Mesodermal cell (in vitro differentiated cells): Measurements from ENCODE around the gene HSP90B1.
A peak's percentile ranks its signal among the peaks of the same experiment; 100 is the strongest.

Experiments
- H3K27ac ChIP-seq: 2 replicates; pipeline ENCODE4 v1.7.0; 2013; ENCODE audit warnings: mild to moderate bottlenecking, low read depth, low read length, moderate library complexity; ENCODE audit not compliant: severe bottlenecking
- H3K36me3 ChIP-seq: 2 replicates; pipeline ENCODE4 v1.7.1; 2013; ENCODE audit warnings: mild to moderate bottlenecking, low read length, moderate library complexity; ENCODE audit not compliant: control insufficient read depth, insufficient read depth
- H3K4me1 ChIP-seq: one replicate; pipeline ENCODE4 v1.7.1; 2013; ENCODE audit warnings: mild to moderate bottlenecking, low read length; ENCODE audit not compliant: insufficient read depth, control insufficient read depth, poor library complexity, severe bottlenecking
- H3K4me3 ChIP-seq: 2 replicates; pipeline ENCODE4 v1.7.0; 2013; ENCODE audit warnings: low read length, control low read depth, mild to moderate bottlenecking; ENCODE audit not compliant: insufficient read depth, poor library complexity, severe bottlenecking; ENCODE audit errors: extremely low read depth
- H3K9me3 ChIP-seq: 2 replicates; pipeline ENCODE4 v1.7.1; 2013; ENCODE audit warnings: mild to moderate bottlenecking, low read length, moderate library complexity; ENCODE audit not compliant: control insufficient read depth
- WGBS, 2 experiments: methylation state at CpG; one replicate each; pipeline ENCODE4 v1.1.5; 2013; ENCODE audit warnings: missing lambda C conversion rate in 2 of 2; ENCODE audit not compliant: insufficient coverage in 2 of 2; 5-methylcytosine and 5-hydroxymethylcytosine counted together

Gene HSP90B1

DNA sequence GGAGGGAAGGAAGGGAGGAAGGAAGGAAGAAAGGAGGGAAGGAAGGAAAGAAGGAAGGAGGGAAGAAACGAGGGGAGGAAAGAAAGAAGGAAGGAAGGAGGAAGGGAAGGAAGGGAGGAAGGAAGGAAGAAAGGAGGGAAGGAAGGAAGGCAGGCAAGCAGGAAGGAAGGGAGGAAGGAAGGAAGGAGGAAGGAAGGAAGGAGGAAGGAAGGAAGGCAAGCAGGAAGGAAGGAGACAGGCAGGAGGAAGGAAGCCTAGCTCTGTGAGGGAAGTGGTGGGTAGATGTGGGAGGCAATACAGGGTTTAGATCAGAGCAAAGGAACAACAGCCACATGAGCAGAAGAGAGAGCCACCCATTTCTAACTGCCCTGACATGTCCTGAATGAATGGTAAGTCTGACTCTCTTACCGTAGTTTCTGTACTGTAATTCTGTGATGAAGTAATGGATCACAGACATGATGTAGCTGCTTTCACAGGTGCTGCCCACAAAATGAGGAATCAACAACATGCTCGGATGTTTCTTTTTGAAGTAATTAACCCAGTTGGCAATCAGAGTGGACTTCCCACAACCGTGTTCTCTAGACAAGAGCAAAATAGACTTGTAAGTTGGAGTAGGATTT is 24.4 kb upstream of the HSP90B1 start:
- H3K4me3 ChIP-seq = no peak overlapping the region

GRCh38 chr12:103908246-103908541 is 22.0 kb upstream of the HSP90B1 start:
- no peaks in the 10 kb centered on the region for H3K9me3 ChIP-seq
- H3K27ac ChIP-seq = no peak overlapping the region
- H3K4me1 ChIP-seq = peaks cover 13% of the 10 kb centered on the region
- H3K36me3 ChIP-seq = no peaks in the 10 kb centered on the region
- H3K4me3 ChIP-seq = no peak overlapping the region

More for the DNA sequence above, 24.4 kb upstream of the HSP90B1 start:
- Histone ChIP-seq H3K4me1 (peaks cover 13% of the 10 kb centered on the region), H3K36me3 (no peaks in the 10 kb centered on the region), H3K27ac (no peak overlapping the region), H3K9me3 (no peaks in the 10 kb centered on the region)
- 88 to 93% methylated on average over 3 to 4 of the region's 4 CpGs for WGBS, 2 experiments

- Histone ChIP-seq H3K36me3 (no peaks in the 10 kb centered on the region), H3K9me3 (no peaks in the 10 kb centered on the region), H3K4me1 (peaks cover 13% of the 10 kb centered on the region), H3K4me3 (no peak overlapping the region), H3K27ac (no peak overlapping the region)
- WGBS, 2 experiments = 60 to 74% methylated on average over 2 of the region's 2 CpGs
Observed at GRCh38 chr12:103908877-103909276, 21.3 kb upstream of the HSP90B1 start.

DNA sequence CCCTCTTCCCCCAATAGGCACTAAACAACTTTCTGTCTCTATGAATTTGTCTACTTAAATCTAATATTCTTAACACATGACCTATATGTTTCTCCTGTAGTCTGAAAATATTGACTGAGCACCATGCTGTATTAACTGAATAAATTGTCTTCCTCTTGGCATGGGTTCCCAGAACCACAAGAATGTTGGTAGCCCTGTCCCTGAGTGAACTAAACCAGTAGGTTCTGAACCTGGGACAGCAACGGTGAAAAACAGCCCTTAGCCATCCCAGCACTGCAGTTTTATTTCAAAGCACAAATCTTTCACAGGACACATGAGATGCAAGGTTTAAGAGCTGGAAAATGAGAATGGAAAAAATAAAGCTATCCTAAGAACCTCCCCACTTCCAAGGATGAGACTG is 20.4 kb upstream of the HSP90B1 start:
- 89% methylated on average over 1 of the region's 1 CpG; no CpG with 5 or more reads in 1 of the 2 experiments for WGBS, 2 experiments

DNA sequence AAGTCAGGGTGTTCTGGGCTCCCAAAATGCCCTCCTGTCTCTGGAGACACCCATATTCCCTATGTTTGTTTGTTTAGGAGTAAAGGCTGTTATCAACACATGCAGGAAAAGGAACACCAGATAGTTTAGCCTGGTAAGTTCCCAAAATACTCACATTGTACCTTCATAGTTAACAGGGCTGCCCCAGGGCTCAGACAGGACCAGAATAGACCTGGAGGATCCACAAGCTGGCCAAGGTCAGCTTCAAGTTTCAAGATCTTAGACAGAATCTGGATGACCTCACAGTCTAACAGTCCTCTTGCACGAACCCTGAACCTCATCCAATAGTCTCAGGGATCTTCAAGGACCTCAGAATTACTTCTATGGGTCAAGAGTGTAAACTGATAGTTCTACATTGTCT is 18.1 kb upstream of the HSP90B1 start:
- Histone ChIP-seq H3K4me1 (peaks cover 13% of the 10 kb centered on the region), H3K4me3 (no peak overlapping the region), H3K27ac (no peak overlapping the region), H3K36me3 (no peaks in the 10 kb centered on the region), H3K9me3 (no peaks in the 10 kb centered on the region)
- 80% methylated on average over 1 of the region's 1 CpG; no CpG with 5 or more reads in 1 of the 2 experiments for WGBS, 2 experiments

More for the DNA sequence above, 20.4 kb upstream of the HSP90B1 start:
- Histone ChIP-seq H3K4me3 (no peak overlapping the region), H3K27ac (no peak overlapping the region), H3K36me3 (no peaks in the 10 kb centered on the region), H3K9me3 (no peaks in the 10 kb centered on the region), H3K4me1 (peaks cover 13% of the 10 kb centered on the region)

DNA sequence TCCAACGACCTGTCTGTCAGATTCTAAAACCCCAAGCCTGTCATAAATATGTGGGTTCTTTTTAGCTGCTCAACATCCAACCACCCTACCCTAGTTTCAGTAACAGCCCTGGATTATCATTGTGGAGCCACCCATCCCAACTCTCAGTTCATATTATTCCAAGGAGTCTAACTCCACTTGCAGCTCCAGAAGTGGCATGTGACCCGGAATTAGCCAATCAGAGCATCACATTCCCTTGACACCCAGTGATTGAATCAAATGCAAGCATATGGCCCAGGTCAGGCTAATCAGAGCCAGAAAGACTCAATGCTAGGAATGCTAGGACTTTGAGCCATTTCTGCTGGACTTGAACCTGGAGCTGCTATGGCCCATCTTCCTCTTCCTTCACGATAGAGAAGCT is 17.1 kb upstream of the HSP90B1 start:
- 75 to 94% methylated on average over 2 to 3 of the region's 3 CpGs for WGBS, 2 experiments
- Histone ChIP-seq H3K27ac (no peak overlapping the region), H3K4me1 (peaks cover 13% of the 10 kb centered on the region), H3K9me3 (no peaks in the 10 kb centered on the region), H3K4me3 (no peak overlapping the region), H3K36me3 (no peaks in the 10 kb centered on the region)

DNA sequence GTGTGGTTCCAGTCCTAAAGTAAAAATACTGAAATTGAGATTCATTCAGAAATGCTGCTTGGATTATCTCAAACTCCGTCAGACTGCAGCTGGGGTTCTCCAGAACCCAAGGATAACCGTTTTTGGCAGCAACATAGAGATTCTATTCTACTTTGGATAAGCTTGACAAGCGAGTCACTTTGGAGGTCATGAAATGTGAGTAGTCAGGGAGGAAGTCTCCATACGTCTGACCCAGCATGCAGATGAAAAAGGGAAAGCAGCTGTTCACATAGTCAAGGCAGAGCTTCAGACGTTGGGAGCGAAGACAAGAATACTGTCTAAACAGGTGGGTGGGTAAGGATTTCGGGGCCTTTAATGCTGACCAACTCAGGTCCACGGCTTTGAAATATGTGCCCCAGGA is 14.9 kb upstream of the HSP90B1 start:
- Histone ChIP-seq H3K9me3 (no peaks in the 10 kb centered on the region), H3K4me3 (no peak overlapping the region), H3K36me3 (no peaks in the 10 kb centered on the region), H3K4me1 (peaks cover under 1% of the 10 kb centered on the region), H3K27ac (no peak overlapping the region)
- 79 to 83% methylated on average over 7 to 8 of the region's 8 CpGs for WGBS, 2 experiments

DNA sequence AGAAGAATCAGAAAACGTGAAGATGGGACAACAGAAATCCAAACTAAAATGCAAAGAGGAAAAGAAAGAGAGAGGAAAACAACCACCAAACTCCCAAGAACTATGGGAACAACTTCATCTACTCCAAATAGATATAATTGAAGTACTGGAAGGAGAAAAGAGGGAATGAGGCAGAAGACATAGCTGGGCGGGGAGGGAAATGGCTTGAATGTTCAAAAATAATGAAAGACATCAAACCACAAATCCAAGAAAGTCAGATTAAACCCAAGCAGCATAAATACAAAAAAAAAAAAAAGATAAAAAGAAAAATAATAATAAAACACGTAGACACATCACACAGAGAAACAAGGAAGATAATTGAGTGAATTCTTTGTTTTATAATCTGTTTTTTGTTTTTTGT is 12.3 kb upstream of the HSP90B1 start:
- no CpG with 5 or more reads among the region's 3 CpGs for WGBS, 2 experiments
- no peaks in the 10 kb centered on the region for H3K9me3 ChIP-seq
- H3K4me1 ChIP-seq = no peaks in the 10 kb centered on the region
- no peak overlapping the region for H3K4me3 ChIP-seq
- H3K27ac ChIP-seq = no peak overlapping the region
- no peaks in the 10 kb centered on the region for H3K36me3 ChIP-seq

GRCh38 chr12:103924761-103925641 is 5.2 kb upstream of the HSP90B1 start:
- WGBS, 2 experiments = 60 to 89% methylated on average over 2 to 4 of the region's 9 CpGs

DNA sequence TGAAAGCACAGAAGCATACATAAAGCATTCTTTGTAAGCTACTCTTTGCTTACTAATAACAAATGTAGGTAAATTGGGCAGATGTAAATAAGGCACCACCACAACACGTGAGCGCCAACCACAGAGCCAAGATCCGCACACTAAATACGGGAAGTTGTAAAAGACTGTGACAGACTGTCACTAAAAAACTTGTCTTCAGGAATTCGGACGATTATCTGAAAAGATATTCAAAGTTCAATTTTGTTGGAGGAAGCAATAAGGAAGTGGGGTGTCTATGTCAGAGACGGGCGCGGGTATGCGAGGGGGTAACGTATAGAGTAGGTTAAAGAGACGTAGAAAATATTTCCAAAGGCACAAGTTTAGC is 1.5 kb upstream of the HSP90B1 start:
- Histone ChIP-seq H3K36me3 (peaks cover 24% of the 10 kb centered on the region), H3K4me3 (peak overlapping the region; percentile 57), H3K4me1 (peaks cover 7% of the 10 kb centered on the region), H3K27ac (peak overlapping the region; percentile 96), H3K9me3 (no peaks in the 10 kb centered on the region)
- 68 to 69% methylated on average over 12 of the region's 12 CpGs for WGBS, 2 experiments

More at GRCh38 chr12:103924761-103925641, 5.2 kb upstream of the HSP90B1 start:
- Histone ChIP-seq H3K4me1 (peaks cover 6% of the 10 kb centered on the region), H3K36me3 (no peaks in the 10 kb centered on the region), H3K27ac (no peak overlapping the region), H3K9me3 (no peaks in the 10 kb centered on the region), H3K4me3 (no peak overlapping the region)
